NCI-H1417 treated with DMSO at 0.1 percent for 48 hours (cell line): ENCODE measurements around the gene CHI3L1.

ENCODE experiments used
- DNase-seq: peaks from one replicate; lab custom pipeline; 2025; lab: John Stamatoyannopoulos, UW

Gene CHI3L1

GRCh38 chr1:203206129-203206687 is 19.7 kb upstream of the CHI3L1 start:
- DNase-seq, result no peak

DNA sequence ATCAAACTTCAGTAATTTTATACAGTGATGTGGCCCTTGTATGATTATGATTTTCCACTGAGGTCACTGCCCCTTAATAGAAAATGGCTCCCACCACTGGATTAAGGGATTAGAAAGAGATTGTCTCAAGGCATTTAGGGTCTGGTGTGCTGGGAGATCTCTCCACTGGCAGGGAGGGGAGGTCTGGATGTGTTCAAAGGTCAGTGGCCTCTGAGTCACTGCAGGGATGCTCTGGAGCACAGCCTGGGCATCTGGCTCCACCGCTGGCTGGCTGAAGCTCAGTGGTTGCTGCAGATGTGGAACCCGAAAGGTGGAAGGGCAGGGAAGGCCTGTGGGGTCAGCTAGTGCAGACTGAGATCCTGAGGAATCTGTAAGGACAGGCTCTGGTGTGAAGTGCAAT is 18.3 kb upstream of the CHI3L1 start:
- DNase-seq, result no peak

DNA sequence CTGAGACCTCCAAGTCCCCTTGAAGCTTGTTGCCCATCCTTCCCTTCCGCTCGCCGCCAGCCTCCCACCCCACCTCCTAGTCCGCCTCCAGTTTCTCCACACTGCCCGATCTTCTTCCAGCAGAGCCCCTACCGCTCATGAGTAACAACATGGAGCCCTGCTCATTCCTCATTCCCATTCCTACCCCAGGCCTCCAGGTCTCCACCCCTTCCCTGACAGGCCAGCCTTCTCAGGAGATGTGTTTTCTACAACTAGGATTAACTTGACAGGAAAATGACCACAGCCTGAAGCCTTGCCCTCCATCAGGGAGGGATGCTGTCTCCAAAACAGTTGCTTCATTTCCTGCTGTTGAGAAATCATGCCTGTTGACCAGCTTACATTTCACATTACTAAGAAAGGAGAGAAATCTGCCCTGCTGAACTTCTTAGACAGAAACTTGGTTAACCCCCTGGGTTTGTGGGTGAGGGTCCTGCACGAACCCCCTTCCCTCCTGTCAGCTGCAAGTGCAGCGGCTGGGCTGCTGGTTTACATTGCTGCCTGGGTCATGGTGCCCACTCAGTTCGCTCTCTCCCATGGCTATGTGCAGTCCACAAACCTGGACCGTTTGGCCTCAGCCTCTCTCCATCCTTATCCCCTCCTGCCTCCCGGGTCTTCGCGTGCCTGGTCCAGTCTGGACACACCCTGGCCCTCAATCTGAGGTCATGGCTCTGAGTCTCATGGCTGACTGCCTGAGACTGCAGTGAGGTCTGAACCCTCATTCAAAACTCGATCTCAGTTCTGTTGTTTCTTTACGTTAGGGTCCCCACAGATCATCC is 16.1 kb upstream of the CHI3L1 start:
- no peak for DNase-seq

DNA sequence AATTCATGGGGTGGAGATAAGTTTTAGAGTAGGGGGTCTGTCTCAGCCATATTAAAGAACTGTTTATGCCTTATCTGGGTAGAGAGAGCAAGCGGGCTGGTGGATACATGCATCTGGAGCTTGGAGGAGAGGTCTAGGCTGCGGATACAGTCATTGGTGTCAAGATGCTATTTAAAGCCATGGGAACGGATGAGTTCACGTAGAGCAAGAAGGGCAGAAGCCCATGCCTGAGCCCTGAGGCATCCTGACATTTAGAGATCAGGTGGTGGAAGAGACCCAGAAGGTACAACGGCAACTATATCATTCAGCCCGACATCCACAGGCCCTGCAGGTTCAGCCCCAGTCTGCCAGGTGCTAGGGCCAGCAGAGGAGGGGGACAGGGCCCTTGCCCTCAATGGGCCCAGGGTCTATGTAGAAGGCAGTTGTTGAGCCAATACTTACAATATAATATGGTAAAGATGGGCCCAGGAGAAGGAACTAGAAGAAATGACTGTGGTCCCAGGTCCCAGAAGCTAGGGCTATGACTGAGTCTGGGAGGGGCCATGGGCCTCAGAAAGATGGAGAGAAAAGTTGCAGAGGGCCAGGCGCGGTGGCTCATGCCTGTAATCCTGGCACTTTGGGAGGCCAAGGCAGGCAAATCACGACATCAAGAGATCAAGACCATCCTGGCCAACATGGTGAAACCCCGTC is 15.2 kb upstream of the CHI3L1 start:
- DNase-seq, result no peak

DNA sequence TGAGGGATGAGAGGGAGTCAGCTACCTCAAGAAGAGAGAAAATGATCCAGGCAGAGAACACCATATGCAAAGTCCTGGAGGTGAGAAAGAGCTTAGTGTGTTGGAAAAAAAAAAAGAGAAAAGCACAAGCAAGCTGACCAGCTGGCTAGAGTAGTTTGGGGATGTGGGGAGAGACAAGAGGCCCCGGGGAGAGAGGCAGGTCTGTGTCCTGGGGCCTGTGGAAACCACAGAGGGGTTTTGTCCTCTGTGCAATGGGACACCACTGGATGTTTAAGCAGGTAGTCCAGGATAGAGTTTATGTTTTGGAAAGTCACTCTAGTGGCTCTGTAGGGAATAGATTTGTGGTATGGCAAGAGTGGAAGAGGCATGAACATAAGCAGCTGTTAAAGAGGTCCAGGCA is 14.4 kb upstream of the CHI3L1 start:
- DNase-seq, result no peak

DNA sequence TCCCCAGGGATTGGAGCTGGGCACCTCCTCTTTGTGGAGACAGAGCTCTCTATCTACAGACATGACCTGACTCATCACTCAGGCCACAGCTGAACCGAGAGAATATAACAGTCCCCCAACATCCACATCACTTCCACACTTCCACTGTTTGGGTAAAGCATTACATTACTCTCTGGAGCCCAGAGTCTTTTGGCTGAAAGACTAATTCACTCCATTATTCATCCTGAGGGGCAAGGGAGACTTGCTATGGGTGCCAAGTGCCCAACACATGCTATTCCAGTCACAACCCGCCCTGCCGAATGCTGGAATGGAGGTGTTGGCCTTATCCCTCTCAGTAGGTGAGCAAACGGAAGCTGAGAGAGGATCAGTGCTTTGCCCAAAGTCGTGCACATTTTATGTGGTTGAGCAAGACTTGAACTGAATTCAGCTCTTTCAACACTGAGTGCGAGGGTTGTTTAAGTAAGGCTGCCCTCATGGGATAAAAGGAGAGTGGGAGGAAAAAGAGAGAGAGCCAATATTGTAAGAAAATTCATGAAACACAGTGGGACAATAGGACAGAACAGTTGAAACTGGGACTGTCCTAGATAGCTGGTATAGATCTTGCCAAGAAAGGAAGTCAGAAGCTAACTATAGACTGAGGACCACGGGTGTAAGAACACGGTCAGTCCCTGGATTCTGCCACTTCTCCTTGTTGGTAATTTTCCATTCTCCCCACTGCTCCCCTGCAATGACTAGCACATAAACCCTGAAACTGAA is 13.5 kb upstream of the CHI3L1 start:
- no peak for DNase-seq

- DNase-seq, result no peak
Measured at GRCh38 chr1:203199481-203199815, 12.9 kb upstream of the CHI3L1 start.

- no peak for DNase-seq
Measured at GRCh38 chr1:203199002-203199401, 12.5 kb upstream of the CHI3L1 start.

DNA sequence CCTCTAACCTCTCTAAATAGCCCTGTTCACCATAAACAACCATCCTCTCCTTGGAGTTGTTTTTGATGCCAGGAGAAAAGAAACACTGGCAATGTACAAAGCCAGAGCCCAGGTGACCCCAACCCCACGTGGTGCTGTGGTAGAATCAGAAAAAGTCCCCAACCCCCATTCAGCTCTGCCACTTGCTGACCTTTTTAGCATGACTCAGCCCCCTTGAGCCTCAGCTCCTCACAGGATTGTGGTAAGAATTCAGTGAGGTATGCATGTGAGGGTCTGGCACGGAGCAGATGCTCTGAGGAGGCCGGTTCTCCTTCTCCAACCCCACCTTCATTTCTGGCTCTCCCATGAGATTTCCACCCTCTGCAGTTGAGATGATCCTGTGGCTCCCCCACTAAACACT is 11.1 kb upstream of the CHI3L1 start:
- DNase-seq, result no peak

DNA sequence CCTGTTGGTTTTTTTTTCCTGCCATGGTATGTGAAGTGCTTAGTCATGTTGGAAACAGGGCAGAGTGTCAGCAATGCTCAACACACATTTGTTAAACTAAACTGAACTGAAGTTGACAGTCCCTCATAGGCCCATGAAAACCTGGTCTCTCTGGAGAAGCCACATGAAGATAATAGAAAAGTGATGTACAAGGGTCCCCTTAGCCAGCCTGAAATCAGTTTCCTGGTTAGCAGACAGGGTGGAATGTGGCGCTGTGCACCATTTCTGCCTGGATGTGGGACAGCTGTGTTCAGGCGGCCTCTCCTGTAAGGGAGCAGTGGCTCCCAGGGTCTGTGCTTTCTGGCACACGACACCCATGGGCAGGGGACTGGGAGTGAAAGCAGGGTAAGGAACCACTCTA is 9.9 kb upstream of the CHI3L1 start:
- no peak for DNase-seq

- no peak for DNase-seq
Measured at GRCh38 chr1:203190949-203191348, 4.4 kb upstream of the CHI3L1 start.

DNA sequence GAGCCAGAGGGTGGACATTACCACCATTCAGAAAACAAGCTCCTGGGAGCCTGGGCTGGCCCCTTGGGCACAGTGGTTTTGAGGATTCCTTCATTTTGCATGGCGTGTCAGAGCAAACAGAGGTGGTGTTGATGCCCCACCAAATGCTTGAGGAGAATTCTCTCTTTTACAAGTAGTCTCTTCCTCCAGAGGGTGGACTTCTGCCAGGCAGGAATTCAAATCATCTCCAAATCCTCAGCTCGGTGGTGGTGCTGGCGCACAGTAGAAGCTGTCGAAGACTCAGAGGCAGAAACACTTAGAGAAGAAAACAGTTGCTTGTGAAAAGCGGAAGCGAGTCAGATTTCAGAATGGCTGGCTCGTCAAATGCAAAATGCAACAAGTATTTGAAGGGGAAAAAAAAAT is 3.4 kb upstream of the CHI3L1 start:
- no peak for DNase-seq

GRCh38 chr1:203188686-203189232 is 2.3 kb upstream of the CHI3L1 start:
- DNase-seq, result no peak

DNA sequence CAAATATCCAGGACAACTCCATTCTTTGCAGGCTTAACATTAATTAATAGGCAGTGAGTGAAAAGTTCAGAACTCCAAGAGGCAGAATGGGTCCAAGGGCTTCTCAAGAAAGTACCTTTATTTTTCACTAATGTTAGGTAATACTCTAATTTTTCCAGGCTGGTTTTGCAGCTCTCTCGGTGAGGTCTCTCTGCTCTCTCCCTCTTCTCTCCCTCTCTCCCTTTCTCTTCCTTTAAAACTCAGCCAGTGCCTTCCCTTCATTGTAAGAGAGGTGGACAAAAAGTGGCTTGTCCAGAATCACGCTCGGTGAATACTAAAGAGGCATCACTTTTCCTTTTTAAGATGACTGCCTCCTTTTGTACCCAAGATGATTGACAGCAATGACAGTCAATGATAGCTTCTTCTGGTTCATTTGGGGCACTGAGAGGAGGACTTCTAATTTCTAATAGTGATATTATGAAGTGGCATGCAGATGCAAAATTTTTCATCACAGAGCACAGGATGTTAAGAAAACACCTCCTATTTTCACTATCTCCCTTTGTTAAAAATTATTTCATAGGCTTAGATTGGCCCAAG is 1.3 kb upstream of the CHI3L1 start:
- DNase-seq, result no peak

GRCh38 chr1:203187304-203187685 is 791 bp upstream of the CHI3L1 start:
- no peak for DNase-seq

DNA sequence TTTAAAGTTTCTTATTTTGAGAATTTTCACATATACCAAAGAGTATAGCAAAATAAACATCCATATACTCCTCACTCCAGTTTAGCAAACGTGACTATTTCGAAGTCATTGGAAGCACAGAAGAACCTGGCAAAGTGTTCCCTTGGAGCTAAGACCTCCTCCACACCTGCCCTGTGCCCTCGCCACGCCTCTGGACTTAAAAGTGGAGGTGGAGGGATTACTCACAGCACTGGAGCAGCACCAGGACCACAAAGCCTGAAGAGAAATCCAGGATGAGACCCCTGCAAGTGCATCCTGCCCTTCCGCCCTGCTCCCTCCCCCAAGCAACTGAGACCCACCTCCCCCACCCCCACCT is 436 bp downstream of the CHI3L1 start:
- no peak for DNase-seq

DNA sequence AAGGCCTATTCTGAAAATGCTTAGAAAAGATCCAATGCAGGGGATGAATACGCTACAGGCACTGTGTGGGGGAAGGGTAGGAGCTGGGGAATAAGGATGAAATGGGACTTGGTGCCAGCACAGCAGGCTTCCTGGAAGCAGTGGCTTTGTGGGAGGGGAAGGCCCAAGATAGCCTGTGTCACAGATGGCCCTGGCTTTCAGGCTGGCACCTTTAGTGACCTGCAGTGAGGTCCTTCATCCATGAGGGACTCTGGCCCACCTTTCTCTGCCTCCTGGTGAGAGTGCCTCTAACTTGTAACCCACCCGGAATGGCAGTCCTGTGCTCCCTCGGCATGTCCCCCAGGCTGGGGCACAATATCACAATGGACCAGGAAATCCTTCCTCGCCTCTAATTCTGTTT is 919 bp downstream of the CHI3L1 start:
- DNase-seq, result no peak

DNA sequence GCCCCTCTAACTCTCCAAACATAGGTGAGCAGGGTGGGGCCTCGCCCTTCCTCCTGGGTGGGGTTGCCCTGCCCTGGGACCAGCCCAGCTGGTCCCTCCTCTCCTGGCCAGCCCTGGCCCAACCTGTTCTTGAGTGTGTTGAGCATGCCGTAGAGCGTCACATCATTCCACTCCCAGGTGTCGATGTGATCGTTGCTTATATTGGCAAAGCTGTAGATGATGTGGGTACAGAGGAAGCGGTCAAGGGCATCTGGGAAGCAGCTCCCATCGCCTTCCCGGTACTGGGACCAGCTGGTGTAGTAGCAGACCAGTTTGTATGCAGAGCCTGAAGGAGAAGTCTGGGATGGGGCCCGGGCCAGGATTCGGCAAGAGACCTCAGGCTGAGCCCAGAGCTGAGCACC is 1.4 kb downstream of the CHI3L1 start:
- no peak for DNase-seq

- DNase-seq, result no peak
Measured at GRCh38 chr1:203184467-203184866, 2.0 kb downstream of the CHI3L1 start.

DNA sequence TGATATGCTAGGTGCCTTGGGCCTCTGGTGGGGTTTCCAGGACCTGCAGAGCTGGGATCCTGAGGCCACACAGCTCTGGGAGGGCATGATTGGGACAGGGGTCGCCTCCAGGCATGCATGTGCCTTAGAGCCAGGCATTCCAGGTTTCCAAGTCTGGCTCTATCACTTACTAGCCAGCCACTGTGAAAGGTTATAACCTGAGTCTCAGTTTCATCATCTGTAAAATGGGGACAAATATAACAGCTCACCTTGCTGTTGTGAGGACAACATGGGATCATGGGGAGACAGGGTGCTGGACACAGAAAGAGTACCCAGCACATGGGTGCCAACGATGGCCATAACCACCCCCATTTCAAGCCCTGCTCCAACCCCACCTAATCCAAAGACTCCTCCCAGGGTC is 2.7 kb downstream of the CHI3L1 start:
- DNase-seq, result no peak

- DNase-seq, result no peak
Measured at GRCh38 chr1:203182387-203182953, 4.0 kb downstream of the CHI3L1 start.
